AG09319 (cell line): Measurements from ENCODE around the gene ASB2.

ENCODE experiments used
- DNase-seq: peaks from one replicate; pipeline ENCODE4 v3.0.0-alpha.2; 2010; ENCODE audit warnings: low read depth; ENCODE audit errors: extremely low read depth
- CTCF ChIP-seq: IDR thresholded peaks from 2 replicates; pipeline ENCODE4 v1.5.1; 2011; ENCODE audit warnings: low read depth, mild to moderate bottlenecking, inconsistent platforms, low read length, moderate library complexity

The ASB2 gene

GRCh38 chr14:93957751-93958566 is 18.4 kb downstream of the ASB2 start:
- DNase-seq, result no peak
- no peak for TF ChIP-seq CTCF

- DNase-seq, result no peak
- no peak for TF ChIP-seq CTCF
Observed at GRCh38 chr14:93957333-93957710, 19.0 kb downstream of the ASB2 start.

- DNase-seq, result no peak
- no peak for TF ChIP-seq CTCF
Observed at GRCh38 chr14:93956514-93957332, 19.6 kb downstream of the ASB2 start.

- DNase-seq, result no peak
- no peak for TF ChIP-seq CTCF
Observed at GRCh38 chr14:93955850-93956481, 20.4 kb downstream of the ASB2 start.

- no peak for DNase-seq
- TF ChIP-seq CTCF, result no peak
Observed at GRCh38 chr14:93954900-93955849, 21.2 kb downstream of the ASB2 start.

GRCh38 chr14:93954516-93954830 is 21.9 kb downstream of the ASB2 start:
- no peak for TF ChIP-seq CTCF

More at GRCh38 chr14:93954516-93954830, 21.9 kb downstream of the ASB2 start:
- no peak for DNase-seq
